ENCODE measurements around the gene SCO2.

- TF ChIP-seq, protein P1, sequence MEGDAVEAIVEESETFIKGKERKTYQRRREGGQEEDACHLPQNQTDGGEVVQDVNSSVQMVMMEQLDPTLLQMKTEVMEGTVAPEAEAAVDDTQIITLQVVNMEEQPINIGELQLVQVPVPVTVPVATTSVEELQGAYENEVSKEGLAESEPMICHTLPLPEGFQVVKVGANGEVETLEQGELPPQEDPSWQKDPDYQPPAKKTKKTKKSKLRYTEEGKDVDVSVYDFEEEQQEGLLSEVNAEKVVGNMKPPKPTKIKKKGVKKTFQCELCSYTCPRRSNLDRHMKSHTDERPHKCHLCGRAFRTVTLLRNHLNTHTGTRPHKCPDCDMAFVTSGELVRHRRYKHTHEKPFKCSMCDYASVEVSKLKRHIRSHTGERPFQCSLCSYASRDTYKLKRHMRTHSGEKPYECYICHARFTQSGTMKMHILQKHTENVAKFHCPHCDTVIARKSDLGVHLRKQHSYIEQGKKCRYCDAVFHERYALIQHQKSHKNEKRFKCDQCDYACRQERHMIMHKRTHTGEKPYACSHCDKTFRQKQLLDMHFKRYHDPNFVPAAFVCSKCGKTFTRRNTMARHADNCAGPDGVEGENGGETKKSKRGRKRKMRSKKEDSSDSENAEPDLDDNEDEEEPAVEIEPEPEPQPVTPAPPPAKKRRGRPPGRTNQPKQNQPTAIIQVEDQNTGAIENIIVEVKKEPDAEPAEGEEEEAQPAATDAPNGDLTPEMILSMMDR (IDR thresholded peaks at IDR 0.05), result no peak
- TF ChIP-seq POLR2AphosphoS5 (IDR thresholded peaks at IDR 0.05), result no peak
Measured at GRCh38 chr22:50488886-50489285, 36.5 kb downstream of the SCO2 start.

Measured in breast epithelium (tissue), 3 donors.